ENCODE results near the gene CYTH2.

GRCh38 chr19:48477067-48477685 is 8.0 kb downstream of the CYTH2 start:
- TF ChIP-seq CTCF (IDR thresholded peaks at IDR 0.05) (no peak), EZH2phosphoT487 (IDR thresholded peaks at IDR 0.05) (no peak)
